Stimulated activated CD8-positive, alpha-beta memory T cell treated with anti-CD3 and anti-CD28 coated beads, Interleukin-4, amount 100 ng/mL, for 24 hours (primary cell): ENCODE data around the gene SCAI.
"Not testable (repeated sequence)": the region's sequence is repeated elsewhere in the genome, so short reads cannot be mapped to it uniquely, and the experiment has no call there.

ENCODE experiments used
- DNase-seq: peaks from one replicate; pipeline ENCODE4 v3.0.0-alpha.2; 2020; ENCODE audit warnings: low read depth

The SCAI gene

DNA sequence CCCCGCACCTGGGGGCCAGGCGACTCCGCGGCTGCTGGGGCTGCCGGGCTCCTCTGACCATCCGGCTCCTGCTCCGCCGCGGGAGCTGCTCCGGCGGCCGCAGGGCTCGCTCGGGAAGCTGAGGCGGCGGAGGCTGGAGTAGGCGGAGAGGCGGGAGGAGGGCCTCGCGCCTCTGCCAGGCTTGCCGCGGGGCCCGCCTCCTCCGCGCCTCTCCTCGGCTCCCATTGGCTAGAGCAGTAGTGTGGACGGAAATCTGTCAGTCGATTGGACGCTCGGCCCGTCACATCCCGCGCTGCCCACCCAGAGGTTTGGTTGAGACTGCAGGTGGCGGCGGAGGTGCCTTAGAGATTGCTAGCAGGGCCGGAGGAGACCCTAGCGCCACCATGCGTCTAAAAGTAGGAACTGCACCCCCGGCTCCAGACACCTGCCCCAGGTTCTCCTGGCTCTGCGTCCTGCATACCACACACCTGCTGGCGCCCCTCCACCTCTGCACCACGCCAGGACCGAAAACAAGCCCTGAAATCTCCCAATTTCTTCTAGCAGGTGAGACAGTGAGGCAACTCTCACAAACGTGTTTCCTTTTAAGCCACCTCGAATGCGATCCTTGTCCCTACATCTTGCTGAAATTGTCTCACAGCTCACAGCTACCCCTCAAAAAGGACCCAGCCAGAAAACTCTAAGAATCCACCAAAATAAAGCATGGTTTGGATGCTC is at the start of gene SCAI:
Gene SCAI, minus strand, starts transcription at position 152 of the 714 bp plus-strand sequence. Its CDS starts 91 bp downstream, at position 61.
- DNase-seq: peak; percentile 96

- no peak for DNase-seq
These were observed 47.1 kb upstream of the SCAI start for GRCh38 chr9:125190361-125190801.

DNA sequence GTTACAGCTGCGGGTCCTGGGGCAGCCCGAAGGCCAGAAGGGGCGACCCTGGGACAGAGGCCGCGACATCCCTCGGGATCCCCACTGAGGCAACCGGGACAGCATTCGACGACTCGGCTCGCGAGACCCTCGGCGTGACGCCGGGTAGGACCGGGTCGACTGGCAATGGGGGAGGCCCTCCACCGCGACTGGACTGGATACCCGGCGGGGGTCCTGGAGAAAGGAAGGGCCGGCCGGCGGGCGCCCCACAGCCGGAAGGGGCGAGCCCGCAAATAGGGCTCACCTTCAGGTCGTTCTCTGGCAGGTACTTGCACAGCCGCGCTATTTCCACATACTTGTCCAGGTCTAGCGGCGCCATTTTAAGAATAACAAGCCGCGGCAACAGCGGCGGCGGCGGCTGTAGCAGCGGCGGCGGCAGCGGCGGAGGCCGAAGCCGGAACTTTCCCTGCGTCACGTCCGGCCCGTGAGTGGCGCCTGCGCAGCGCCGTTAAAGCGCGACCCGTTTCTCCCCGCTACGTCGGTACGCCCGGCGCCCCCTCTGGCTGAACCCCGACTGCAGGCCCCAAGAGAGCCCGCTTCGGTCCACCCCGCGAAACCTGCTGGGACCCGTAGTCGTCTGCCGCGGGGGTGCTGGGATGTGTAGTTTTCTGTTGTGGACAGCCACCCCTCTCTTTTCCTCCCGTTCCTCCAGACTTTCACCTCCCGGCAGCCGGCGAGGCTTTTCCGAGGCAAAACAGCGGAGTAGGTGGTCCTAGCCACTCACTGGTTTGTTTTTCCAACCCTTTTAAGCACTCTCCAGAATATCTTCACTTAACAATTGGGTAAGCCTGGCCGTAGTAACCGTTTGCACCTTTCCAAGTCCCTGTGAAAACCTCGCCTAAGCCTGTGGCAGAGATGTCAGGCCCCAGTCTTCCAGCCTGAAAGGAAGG is 46.3 kb upstream of the SCAI start, which contains the start of gene PPP6C:
Gene PPP6C, minus strand, starts transcription at position 443 of the 929 bp plus-strand sequence. Its CDS starts 85 bp downstream, at position 358.
- peak; percentile 97 for DNase-seq

GRCh38 chr9:125189011-125189360 is 45.7 kb upstream of the SCAI start:
- peak; percentile 24 for DNase-seq

DNA sequence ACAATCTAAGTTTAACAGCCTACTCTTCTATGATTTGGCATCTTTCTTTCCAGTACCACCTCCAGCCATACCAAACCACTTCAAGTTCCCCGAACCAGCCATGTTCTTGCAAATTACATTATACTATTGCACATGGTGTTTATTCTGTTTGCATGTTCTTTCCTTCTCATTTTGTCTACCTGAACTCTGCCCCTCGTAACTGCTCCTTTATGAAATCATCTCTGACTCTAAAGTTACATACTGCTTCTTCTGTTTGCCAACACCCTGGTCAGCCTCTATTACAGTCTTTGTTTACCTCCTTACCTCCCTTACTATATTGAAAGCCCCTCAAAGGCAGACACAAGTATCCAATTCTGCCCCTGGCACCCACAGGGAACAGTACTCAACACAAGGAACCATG is 40.2 kb upstream of the SCAI start:
- DNase-seq: no peak

DNA sequence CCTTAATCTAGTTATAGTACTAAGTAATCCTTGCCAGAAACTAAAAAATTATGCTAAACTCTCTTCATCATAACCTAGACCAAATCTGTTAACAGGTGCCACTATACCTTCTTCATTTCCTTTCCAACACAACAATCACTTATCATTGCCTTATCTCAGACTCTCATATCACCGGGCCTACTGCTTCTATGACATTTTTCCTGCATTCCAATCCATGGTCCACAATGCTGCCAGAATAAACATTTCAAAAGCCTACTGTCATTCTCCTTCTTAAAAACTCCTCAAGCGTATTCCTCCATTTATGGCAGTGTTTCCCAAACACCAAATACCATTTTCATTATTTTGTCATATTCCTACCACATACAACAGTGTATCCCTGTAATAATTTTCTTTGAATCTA is 39.7 kb upstream of the SCAI start:
- no peak for DNase-seq

GRCh38 chr9:125181756-125182155 is 38.4 kb upstream of the SCAI start:
- not testable (repeated sequence) for DNase-seq

DNA sequence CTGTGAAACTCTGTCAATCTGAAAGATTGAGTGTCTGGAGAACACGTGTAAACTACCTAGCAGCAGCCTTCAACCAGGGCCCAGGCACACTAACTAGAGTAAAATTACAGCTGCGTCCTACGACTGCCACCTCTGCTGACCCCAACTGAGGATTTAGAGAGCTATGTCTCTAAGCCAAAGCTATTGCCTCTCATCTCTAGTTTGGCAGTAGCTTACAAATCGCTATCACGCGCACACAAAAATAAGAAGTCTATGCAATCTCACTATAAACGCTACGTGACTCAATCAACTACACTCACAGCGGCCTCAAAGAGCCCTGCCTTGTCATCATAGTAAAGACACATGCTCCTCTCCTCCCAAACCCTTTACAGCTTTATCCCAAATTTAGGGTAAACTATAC is 37.5 kb upstream of the SCAI start:
- no peak for DNase-seq

- DNase-seq: not testable (repeated sequence)
These were observed 36.4 kb upstream of the SCAI start for GRCh38 chr9:125179776-125180175.

DNA sequence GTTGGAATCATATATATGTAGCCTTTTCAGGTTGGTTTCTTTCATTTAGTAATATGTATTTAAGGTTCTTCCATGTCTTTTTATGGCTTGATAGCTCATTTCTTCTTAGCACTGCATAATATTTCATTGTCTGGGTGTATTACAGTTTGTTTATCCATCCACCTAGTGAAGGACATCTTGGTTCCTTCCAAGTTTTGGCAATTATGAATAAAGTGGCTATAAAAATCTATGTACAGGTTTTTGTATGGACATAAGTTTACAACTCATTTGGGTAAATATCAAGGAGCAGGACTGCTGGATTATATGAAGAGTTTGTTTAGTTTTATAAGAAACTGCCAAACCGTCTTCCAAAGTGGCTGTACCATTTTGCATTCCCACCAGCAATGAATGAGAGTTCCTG is 34.6 kb upstream of the SCAI start:
- DNase-seq: no peak

DNA sequence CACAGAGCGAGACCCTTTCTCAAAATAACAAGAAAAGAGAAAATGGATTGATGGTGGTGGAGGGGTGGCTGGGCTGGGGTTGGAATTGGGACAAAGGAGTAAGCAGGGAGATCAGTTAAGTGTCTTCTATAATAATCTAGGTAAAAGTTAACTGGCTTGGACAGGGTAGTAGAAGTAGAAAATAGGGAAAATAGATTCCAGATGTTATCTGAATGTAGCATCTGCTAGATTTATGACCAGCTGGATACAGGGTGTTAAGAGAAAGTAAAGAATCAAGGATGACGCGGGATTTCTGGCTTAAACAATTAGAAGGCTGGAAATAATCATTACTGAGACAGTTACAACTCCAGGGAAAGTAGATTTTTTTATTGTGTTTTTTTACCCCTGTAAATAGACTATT is 33.3 kb upstream of the SCAI start:
- DNase-seq: no peak

- no peak for DNase-seq
These were observed 28.9 kb upstream of the SCAI start for GRCh38 chr9:125172031-125172755.

GRCh38 chr9:125169895-125170294 is 26.6 kb upstream of the SCAI start:
- no peak for DNase-seq

GRCh38 chr9:125166762-125167161 is 23.4 kb upstream of the SCAI start:
- DNase-seq: no peak

GRCh38 chr9:125162891-125163290 is 19.6 kb upstream of the SCAI start:
- DNase-seq: not testable (repeated sequence)

DNA sequence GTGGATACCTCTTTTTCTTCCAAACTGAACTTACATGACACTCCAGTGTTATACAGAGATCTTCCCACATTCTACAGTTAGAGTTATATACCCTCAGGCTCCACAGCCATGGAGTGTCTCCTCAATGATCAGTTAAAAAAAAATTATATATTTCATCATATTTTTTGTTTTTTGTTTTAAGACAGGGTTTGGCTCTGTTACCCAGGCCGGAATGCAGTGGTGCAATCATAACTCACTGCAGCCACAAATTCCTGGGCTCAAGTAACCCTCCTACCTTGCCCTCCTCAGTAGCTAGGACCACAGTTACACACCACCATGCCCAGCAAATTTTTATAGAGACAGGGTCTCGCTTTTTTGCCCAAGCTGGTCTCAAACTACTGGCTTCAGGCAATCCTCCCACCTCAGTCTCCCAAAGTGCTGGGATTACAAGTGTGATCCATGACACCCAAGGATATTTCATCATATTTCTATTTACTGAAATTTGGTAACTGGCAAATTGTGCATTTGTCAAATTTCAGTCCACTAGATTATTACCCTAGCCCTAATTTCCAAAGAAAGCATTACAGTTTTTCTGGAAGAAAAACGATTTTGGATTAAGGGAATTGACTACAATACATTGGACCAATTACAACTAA is 18.1 kb upstream of the SCAI start:
- DNase-seq: no peak

DNA sequence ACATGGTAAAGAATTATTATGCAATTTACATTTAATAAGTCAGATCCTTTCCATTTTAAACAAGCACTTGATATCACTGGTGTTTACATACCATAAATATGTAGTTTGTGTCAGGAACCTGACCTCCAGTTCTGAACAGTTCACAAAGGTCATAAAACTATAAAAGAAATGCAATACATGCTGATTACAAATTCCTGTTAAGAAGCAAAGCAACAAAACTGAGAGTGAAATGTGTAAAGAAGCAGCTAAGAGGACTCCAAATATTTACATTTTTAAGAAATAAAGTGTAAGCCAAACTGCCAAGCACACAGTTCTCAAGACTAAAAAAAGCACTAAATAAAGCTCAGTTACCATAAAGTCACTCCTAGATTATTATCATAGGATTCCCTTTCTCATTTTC is 17.4 kb upstream of the SCAI start:
- no peak for DNase-seq

- no peak for DNase-seq
These were observed 13.2 kb upstream of the SCAI start for GRCh38 chr9:125156551-125156950.

GRCh38 chr9:125153712-125154367 is 10.5 kb upstream of the SCAI start:
- no peak for DNase-seq

- no peak for DNase-seq
These were observed 8.4 kb upstream of the SCAI start for GRCh38 chr9:125151730-125152129.
